Stimulated activated CD8-positive, alpha-beta memory T cell treated with anti-CD3 and anti-CD28 coated beads, Interleukin-7, amount 100 ng/mL, for 4 hours (primary cell): ENCODE data around the gene DUSP5.

ENCODE experiments used
- DNase-seq, 2 donors: peaks; one replicate each; pipeline ENCODE4 v3.0.0-alpha.2; 2020; ENCODE audit warnings: low read depth in 2 of 2

Gene DUSP5

GRCh38 chr10:110480387-110480786 is 17.3 kb upstream of the DUSP5 start:
- no peak for DNase-seq

DNA sequence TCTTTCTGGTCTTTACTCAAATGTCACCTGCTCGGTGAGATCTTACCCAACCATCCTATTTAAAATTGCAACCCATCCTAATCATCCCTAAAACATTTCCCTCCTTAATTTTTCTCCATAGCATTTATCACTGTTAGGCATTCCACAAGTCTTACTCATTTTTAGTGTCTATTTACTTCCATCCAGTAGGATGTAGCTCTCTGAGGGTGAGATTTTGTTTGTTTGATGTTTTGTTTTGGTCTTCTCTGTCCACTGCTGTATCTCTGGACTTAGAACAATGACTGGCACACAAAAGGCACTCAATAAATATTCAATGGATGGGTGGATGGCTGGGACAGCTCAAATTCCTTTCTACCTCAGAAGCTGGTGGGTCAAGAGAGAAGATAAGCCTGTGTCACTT is 15.8 kb upstream of the DUSP5 start:
- DNase-seq, result no peak

GRCh38 chr10:110483633-110484032 is 14.1 kb upstream of the DUSP5 start:
- DNase-seq, result no peak

DNA sequence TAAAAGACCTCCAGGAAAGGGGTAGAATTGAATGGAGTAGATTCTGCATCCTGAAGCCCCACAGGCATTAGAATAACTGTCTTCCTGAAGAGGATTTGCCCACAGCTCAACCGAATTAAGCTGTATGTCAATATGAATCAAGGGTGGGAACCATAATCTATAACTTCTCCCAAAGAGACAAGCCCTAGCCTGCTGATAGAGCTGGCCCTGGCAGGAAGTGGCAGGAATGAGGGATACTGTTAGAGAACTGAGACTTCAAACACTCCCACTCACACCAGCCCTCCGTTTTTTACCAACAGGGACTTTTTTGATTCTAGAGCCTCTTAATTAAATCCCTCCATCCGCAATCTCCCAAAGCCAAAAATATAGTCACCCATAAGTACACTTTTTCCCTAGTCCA is 12.2 kb upstream of the DUSP5 start:
- no peak for DNase-seq

DNA sequence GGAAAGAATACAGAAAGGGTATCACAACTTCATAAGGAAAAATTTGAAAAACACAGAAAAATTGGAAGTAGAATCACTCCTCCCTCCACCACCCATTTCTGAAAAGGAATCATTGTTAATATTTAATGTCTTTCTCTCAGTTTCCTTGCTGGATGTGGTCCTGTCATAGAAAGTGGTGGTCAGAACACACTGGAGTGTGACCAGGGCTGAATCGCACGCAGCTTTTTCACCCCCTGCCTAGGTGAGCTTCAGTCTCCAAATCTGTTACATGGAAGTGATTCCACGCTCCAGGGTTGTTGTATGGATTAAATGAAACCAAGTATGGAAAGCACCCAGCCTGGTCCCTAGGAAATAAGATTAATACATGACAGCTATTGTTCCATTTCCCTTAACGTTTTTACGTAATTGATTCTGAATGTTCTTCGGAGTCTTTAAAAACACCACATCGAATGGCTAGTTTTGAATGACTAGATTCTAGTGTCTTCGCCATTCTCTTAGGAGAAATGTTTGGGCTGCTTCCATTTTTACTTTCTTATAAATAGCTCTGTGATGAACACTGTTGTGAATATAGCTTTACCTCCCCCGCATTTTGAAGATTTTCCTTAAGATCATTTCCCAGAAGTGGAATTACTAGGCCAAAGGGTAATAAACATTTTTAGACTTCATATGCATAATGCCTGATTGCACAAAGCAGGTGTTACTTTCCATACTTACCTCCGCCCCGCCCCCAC is 10.9 kb upstream of the DUSP5 start:
- DNase-seq, result no peak

DNA sequence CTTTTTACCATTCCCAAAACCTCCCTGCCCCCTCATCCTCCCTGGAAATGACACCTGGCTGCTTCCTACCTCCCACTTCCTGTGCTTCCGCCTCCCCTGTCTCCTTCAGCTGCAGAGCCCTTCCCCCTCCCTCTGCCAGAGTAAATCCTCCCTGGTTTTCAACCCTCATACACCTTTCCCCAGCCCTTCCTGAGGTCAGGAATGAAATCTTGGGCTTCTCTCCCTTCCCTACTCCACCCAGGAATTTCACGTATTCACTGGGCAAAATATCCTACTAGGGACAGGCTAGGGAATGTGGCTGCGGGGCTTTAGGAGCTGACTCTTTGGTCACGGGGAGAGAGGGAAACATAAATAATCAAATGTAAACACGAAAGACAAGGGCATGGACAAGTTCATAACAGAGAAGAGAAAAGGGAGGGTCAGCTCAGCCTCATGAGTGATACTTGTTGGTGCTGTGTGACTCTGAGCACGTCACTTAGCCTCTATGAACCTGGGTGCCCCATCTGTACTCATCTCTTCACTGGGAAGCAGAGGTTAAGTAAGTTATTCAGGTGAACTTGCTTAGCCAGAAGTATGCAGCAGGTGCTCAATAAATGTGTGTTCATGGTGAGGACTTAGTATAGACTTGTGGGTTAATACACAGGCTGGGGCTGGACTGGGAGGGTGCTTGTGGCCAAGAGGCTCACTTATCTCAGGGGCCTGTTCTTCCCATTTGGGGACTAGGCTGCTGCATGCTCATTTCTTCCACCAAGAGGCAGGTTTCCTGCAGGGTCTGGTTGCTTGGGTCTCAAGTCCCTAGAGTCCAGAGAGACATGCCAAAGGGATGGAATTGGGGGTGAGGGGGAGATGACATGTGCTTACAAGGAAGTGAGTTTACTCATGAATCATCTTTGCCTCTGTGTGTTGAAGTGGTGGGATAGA is 10.0 kb upstream of the DUSP5 start:
- DNase-seq, result no peak

DNA sequence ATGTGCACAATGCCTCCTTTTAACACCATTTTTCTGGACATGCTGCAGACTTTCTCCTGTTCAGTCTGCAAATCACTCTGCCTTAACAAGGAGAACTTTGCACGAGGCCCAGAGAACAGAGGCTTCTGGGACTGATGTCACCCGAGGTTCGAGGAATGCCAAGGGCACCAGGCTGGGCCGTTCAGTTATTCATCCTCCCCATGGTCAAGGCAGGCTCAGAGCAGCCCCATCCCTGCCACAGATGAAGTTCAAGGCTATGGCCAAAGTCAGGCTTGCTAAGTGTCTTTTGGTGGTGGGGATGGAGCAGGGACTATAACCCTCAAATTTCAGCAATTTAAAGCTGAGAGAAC is 9.4 kb upstream of the DUSP5 start:
- no peak for DNase-seq

DNA sequence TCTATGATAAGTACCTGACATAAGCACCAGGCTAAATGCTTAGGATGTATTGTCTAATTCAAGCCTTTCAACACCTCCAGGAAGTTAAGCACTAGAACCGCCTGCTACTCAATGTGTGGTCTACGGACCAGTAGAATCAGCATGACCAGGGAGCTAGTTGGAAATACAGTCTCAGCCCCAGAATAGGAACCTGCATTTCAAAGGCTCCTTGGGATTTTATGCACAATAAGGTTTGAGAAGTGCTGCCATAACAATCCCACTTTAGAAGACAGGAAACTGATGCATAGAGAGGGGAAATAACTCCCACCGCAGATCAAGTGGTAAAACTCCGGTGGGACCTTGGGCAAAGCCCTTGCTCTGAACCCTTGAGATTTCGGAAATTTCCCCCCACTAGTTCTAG is 8.8 kb upstream of the DUSP5 start:
- no peak for DNase-seq

DNA sequence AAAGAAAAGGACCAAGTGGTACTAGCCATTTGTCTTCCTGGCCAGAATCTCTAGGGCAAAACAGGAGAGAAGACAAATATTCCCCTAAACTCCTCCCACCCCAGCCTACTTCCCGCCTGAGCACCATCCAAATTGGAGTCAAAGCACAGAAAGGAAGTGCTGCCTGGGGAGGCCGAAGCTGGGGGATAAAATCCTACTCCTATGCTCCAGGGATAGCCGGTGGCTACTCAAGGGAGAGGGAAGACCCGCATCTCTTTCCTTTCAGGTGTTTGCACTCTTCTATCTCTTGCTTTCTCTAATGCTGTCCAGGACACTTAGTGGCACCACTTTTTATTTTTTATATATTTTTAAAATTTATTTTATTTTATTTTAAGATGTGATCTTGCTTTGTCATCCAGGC is 7.1 kb upstream of the DUSP5 start:
- DNase-seq, result no peak

- DNase-seq, result no peak
These were observed 6.4 kb upstream of the DUSP5 start for GRCh38 chr10:110491346-110491745.

- DNase-seq, result no peak
These were observed 5.5 kb upstream of the DUSP5 start for GRCh38 chr10:110492069-110492822.

DNA sequence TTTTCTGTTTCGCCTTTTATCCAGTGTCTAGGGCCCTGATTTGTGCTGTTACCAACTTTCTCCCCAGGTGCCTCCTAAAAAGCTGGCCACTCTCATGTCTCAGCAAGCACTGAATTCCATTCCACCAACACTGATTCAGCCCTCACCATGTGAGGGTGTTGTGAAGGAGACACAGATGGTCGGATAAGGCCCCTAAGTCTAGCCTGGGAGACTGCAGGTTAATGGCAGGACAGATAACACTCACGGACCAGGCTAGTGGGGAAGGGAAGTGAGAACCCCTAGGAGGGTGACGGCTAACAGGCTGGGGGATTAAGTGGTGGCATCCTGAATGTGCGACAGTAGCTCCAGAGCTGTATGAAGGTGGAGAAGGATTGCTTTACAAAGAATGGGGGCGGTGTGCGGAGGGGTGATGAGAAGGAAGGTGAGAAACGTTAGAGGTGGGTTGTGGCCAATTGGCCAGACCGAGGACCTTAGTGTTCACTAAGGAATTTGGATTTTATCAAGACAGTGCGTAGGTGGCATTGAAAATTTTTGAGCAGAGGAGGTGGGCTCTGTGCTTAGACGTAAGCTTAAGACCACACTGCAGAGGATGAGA is 3.8 kb upstream of the DUSP5 start:
- no peak for DNase-seq

- DNase-seq, result no peak
These were observed 3.2 kb upstream of the DUSP5 start for GRCh38 chr10:110494532-110494931.

- DNase-seq, result peak; percentile 41 to 67
These were observed 1.8 kb upstream of the DUSP5 start for GRCh38 chr10:110495731-110496552.

GRCh38 chr10:110496553-110497437 is 912 bp upstream of the DUSP5 start:
- no peak for DNase-seq

GRCh38 chr10:110498087-110498981 is 627 bp downstream of the DUSP5 start:
- peak in 1 of 2 donors; percentile 59 for DNase-seq

DNA sequence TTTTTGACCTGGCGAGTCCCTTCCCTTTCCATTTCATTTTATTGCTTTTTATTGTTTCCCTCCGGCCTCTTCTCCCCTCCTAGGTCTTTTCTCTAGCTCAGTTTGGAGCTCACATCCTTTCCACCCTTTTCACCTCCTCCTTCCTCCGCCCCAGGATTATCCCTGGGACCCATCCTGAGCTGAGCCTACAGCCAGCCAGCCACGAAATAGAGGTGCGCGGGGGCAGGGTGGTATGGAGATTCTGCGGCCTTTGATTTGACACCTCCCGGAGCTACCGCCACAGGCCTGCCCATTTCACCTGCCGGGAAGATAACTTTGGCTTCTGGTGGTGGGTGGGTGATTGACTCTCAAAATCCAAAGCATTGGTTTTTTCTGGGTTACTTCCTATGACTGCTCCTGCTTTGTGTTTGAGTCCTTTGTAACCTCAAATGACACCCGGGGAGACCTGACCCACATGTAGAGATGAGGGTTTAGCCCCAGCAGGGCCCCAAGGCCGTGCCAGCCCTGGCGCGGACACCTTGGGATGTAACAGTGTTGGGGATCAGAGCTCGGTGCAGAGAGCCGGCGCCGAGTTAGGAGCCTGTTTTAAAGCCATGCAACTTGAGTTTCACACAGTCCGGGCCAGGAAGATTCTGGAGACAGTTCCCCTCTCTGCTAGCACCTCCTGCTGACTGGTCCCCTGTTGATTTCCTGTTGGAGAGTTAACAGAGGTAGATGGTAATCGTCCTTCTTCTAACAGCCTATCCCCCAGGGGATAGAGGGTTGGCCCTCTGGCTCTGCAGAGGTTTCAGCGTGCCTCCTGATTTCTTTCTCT is 1.5 kb downstream of the DUSP5 start:
- no peak for DNase-seq

GRCh38 chr10:110499796-110500514 is 2.2 kb downstream of the DUSP5 start:
- no peak for DNase-seq
